Measurements from ENCODE around the gene HK1.

The HK1 gene

GRCh38 chr10:69417542-69417941, 139.2 kb downstream of the HK1 start:
- TF ChIP-seq CTCF (conservative IDR thresholded peaks at IDR 0.05; ENCODE audit: low read depth, low read length), result no peak
- H3K4me3 ChIP-seq (ENCODE audit: low read length), result no peak overlapping the region
- no peak for DNase-seq (ENCODE audit: low read depth)

GRCh38 chr10:69418052-69418752, 139.9 kb downstream of the HK1 start:
- TF ChIP-seq CTCF (conservative IDR thresholded peaks at IDR 0.05; ENCODE audit: low read depth, low read length), result no peak
- H3K4me3 ChIP-seq (ENCODE audit: low read length), result no peak overlapping the region
- DNase-seq (ENCODE audit: low read depth), result no peak

DNA sequence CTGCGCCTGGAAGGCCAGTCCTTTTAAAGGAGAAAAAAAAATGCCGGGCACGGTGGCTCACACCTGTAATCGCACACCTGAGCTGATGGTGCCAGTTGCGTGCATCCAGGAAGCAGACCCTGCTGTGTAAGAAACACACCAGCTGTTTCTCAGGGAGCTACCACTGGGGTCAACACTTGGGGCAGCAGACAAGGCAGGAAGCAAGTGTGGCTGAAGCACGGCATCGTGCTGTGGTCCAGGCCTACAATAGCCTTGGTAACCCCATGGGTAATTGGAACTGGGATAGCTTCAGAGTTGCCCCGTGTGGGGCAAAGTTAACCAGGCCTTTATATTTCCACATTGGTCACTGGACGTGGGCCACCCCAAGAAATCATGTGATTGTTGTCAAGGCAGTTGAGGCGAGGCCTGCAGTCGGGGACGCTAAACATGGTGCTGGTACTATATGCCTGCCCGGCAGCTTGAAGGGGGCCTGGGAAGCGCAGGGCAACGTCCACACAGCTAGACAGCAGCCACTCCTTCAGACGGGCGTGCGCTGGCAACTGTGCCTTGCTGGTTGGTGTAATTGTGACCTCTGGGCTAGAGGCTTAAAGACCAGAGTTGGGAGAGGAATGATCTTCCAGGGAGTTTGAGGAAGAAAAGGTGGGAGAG, 140.9 kb downstream of the HK1 start:
- DNase-seq (ENCODE audit: low read depth), result no peak
- no peak for TF ChIP-seq CTCF (conservative IDR thresholded peaks at IDR 0.05; ENCODE audit: low read depth, low read length)
- H3K4me3 ChIP-seq (ENCODE audit: low read length), result no peak overlapping the region

- no peak for DNase-seq (ENCODE audit: low read depth)
- no peak overlapping the region for H3K4me3 ChIP-seq (ENCODE audit: low read length)
- TF ChIP-seq CTCF (conservative IDR thresholded peaks at IDR 0.05; ENCODE audit: low read depth, low read length), result no peak
Observed at GRCh38 chr10:69419744-69420126, 141.4 kb downstream of the HK1 start.

GRCh38 chr10:69421611-69422308, 143.5 kb downstream of the HK1 start:
- no peak overlapping the region for H3K4me3 ChIP-seq (ENCODE audit: low read length)
- no peak for DNase-seq (ENCODE audit: low read depth)
- no peak for TF ChIP-seq CTCF (conservative IDR thresholded peaks at IDR 0.05; ENCODE audit: low read depth, low read length)

DNA sequence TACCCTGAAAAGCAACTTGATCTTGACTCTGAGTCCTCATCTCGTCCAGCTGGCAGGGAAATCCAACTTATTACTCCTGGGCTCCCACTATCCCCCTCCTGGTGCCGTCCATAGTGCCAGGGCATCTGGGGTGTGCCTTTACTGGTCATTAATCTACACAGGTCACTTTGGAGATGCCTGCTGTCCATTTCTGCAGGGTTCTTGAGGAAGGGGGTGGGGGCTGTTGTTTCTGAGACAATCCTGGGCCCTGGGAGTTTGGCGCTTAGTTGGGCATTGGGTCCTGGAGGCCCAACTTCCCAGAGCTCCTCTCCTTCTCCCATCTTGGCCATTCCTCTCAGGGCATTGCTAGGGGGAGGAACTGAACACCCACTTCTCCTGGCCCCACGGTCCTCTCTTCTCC, 144.4 kb downstream of the HK1 start:
- no peak overlapping the region for H3K4me3 ChIP-seq (ENCODE audit: low read length)
- no peak for TF ChIP-seq CTCF (conservative IDR thresholded peaks at IDR 0.05; ENCODE audit: low read depth, low read length)
- DNase-seq (ENCODE audit: low read depth), result no peak
